Measurements from ENCODE around the gene CYTH3. TPM values are rescaled to one million over a fixed set of nuclear protein-coding genes. Genes with fewer than 3 reads are reported as not detected.

The CYTH3 gene
- polyA plus RNA-seq, 1 donor (not counting 4 experiments of a cell fraction or from before 2014, with no cell fraction given): 28.4 TPM

GRCh38 chr7:6238309-6238925 is 34.0 kb downstream of the CYTH3 start:
- DNase-seq (ENCODE audit: low read depth, low spot score): no peak
- Histone ChIP-seq H3K36me3 (ENCODE audit: control insufficient read depth in 2 of 2, extremely low read depth in 1 of 2, insufficient read depth in 2 of 2, low read length in 2 of 2) (peaks cover 0 to 2% of the 10 kb centered on the region in 2 experiments), H4K20me1 (ENCODE audit: control insufficient read depth, extremely low read depth, insufficient read depth, low read length) (no peaks in the 10 kb centered on the region), H3K27ac (ENCODE audit: control insufficient read depth, insufficient read depth, low read length) (no peak overlapping the region), H3K79me2 (ENCODE audit: control insufficient read depth, insufficient read depth, low read length) (peaks cover 71% of the 10 kb centered on the region), H3K4me2 (ENCODE audit: control insufficient read depth, extremely low read depth, insufficient read depth, low read depth, low read length) (no peak overlapping the region), H3K9me3 (ENCODE audit: control insufficient read depth, low read depth, low read length) (no peaks in the 10 kb centered on the region), H3K27me3 (ENCODE audit: control insufficient read depth, extremely low read depth, insufficient read depth, low read length) (no peaks in the 10 kb centered on the region), H3K9me1 (ENCODE audit: control insufficient read depth, extremely low read depth, insufficient read depth, low read length) (peaks cover 2% of the 10 kb centered on the region), H3K4me1 (ENCODE audit: control insufficient read depth, extremely low read depth, insufficient read depth, low read length) (no peaks in the 10 kb centered on the region), H2AFZ (ENCODE audit: control insufficient read depth, low read length) (no peak overlapping the region), H3K4me3 (ENCODE audit: control insufficient read depth in 2 of 3, extremely low read depth in 1 of 3, insufficient read depth in 2 of 3, low read depth in 1 of 3, low read length in 3 of 3) (no peak overlapping the region), H3K9ac (ENCODE audit: control insufficient read depth, extremely low read depth, insufficient read depth, low read length) (no peak overlapping the region)
- dilution Hi-C loops (cut with MboI; ENCODE audit: extremely low pct_ligation_motif_present, low sequenced_read_pairs): no loop called here
- no peak for FAIRE-seq
- TF ChIP-seq, protein P1, sequence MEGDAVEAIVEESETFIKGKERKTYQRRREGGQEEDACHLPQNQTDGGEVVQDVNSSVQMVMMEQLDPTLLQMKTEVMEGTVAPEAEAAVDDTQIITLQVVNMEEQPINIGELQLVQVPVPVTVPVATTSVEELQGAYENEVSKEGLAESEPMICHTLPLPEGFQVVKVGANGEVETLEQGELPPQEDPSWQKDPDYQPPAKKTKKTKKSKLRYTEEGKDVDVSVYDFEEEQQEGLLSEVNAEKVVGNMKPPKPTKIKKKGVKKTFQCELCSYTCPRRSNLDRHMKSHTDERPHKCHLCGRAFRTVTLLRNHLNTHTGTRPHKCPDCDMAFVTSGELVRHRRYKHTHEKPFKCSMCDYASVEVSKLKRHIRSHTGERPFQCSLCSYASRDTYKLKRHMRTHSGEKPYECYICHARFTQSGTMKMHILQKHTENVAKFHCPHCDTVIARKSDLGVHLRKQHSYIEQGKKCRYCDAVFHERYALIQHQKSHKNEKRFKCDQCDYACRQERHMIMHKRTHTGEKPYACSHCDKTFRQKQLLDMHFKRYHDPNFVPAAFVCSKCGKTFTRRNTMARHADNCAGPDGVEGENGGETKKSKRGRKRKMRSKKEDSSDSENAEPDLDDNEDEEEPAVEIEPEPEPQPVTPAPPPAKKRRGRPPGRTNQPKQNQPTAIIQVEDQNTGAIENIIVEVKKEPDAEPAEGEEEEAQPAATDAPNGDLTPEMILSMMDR (optimal IDR thresholded peaks at IDR 0.05 in 1 of 3, IDR thresholded peaks at IDR 0.05 in 1 of 3, conservative IDR thresholded peaks at IDR 0.05 in 1 of 3; ENCODE audit: extremely low read depth in 1 of 3, insufficient read depth in 2 of 3, low read length in 3 of 3): no peak

- H3K27ac ChIP-seq (ENCODE audit: control insufficient read depth, insufficient read depth, low read length): no peak overlapping the region
- FAIRE-seq (no peak), DNase-seq (ENCODE audit: low read depth, low spot score) (no peak)
- H2AFZ ChIP-seq (ENCODE audit: control insufficient read depth, low read length): no peak overlapping the region
- H4K20me1 ChIP-seq (ENCODE audit: control insufficient read depth, extremely low read depth, insufficient read depth, low read length): no peaks in the 10 kb centered on the region
- no peak overlapping the region for H3K4me2 ChIP-seq (ENCODE audit: control insufficient read depth, extremely low read depth, insufficient read depth, low read depth, low read length)
- H3K4me1 ChIP-seq (ENCODE audit: control insufficient read depth, extremely low read depth, insufficient read depth, low read length): no peaks in the 10 kb centered on the region
- H3K4me3 ChIP-seq (ENCODE audit: control insufficient read depth in 2 of 3, extremely low read depth in 1 of 3, insufficient read depth in 2 of 3, low read depth in 1 of 3, low read length in 3 of 3): no peak overlapping the region
- H3K79me2 ChIP-seq (ENCODE audit: control insufficient read depth, insufficient read depth, low read length): peaks cover 70% of the 10 kb centered on the region
- H3K9me3 ChIP-seq (ENCODE audit: control insufficient read depth, low read depth, low read length): no peaks in the 10 kb centered on the region
- H3K36me3 ChIP-seq (ENCODE audit: control insufficient read depth in 2 of 2, extremely low read depth in 1 of 2, insufficient read depth in 2 of 2, low read length in 2 of 2): peaks cover 0 to 2% of the 10 kb centered on the region in 2 experiments
- dilution Hi-C loops (cut with MboI; ENCODE audit: extremely low pct_ligation_motif_present, low sequenced_read_pairs): no loop called here
- no peaks in the 10 kb centered on the region for H3K27me3 ChIP-seq (ENCODE audit: control insufficient read depth, extremely low read depth, insufficient read depth, low read length)
- H3K9ac ChIP-seq (ENCODE audit: control insufficient read depth, extremely low read depth, insufficient read depth, low read length): no peak overlapping the region
- H3K9me1 ChIP-seq (ENCODE audit: control insufficient read depth, extremely low read depth, insufficient read depth, low read length): peaks cover 2% of the 10 kb centered on the region
- TF ChIP-seq EZH2 (IDR thresholded peaks at IDR 0.05; ENCODE audit: low read length): no peak
- TF ChIP-seq, protein P1 (optimal IDR thresholded peaks at IDR 0.05 in 1 of 3, IDR thresholded peaks at IDR 0.05 in 1 of 3, conservative IDR thresholded peaks at IDR 0.05 in 1 of 3; ENCODE audit: extremely low read depth in 1 of 3, insufficient read depth in 2 of 3, low read length in 3 of 3): no peak
Observed at GRCh38 chr7:6237730-6238129, 34.7 kb downstream of the CYTH3 start.
